HCT116 (cell line): ENCODE results near the gene MPPED1. TPM values are rescaled to one million over a fixed set of nuclear protein-coding genes. Genes with fewer than 3 reads are reported as not detected.

ENCODE experiments used
- ATAC-seq: fragments of 200-7000 bp; cut with Tn5 transposase; 2 replicates; pipeline ENCODE4 v1.9.1; 2020; ENCODE audit warnings: mild to moderate bottlenecking, moderate library complexity
- BruUV-seq: library from RNA; stranded (reverse); fragments of 400-500 nt; replicated peaks from 2 replicates; lab custom pipeline; 2021; lab: Mats Ljungman, UMichigan
- CTCF ChIA-PET: fragments of 300-600 bp; sonication (Branson Sonifier 250); formaldehyde crosslinking; loops from one replicate; lab custom pipeline; 2021; ENCODE audit warnings: antibody characterized with exemption; lab: Charles Lee
- POLR2A ChIA-PET: fragments of 300-600, 350-600 bp; sonication (Branson Sonifier 250); formaldehyde crosslinking; loops from one replicate; lab custom pipeline; 2021; ENCODE audit warnings: antibody characterized with exemption; lab: Charles Lee
- RAD21 ChIA-PET, 2 experiments: fragments of 300-600 bp; sonication (Branson Sonifier 250); formaldehyde crosslinking; loops; one replicate each; lab custom pipeline; 2023; ENCODE audit warnings: low total read pairs in 2 of 2; ENCODE audit not compliant: uncharacterized antibody in 2 of 2, unreplicated experiment in 2 of 2, low non-redundant PET in 1 of 2; lab: Charles Lee
- DNase-seq: peaks from one replicate; pipeline ENCODE4 v3.0.0-alpha.2; 2010; ENCODE audit warnings: low read depth, low spot score
- H2AFZ ChIP-seq: fragments of 200-600 bp; shearing (Covaris generic), sonication (generic); 2 replicates; pipeline ENCODE4 v1.6.1; 2017; ENCODE audit warnings: low read depth, mixed run types, mixed read lengths, antibody characterized with exemption, low read length; ENCODE audit not compliant: poor library complexity, severe bottlenecking
- H3K27ac ChIP-seq: 2 replicates; pipeline ENCODE4 v1.5.1; 2012; ENCODE audit warnings: low read depth, low read length
- H3K27me3 ChIP-seq: fragments of 200-600 bp; sonication (generic); 2 replicates; pipeline ENCODE4 v1.6.1; 2016; ENCODE audit warnings: mixed run types, low read length, mixed read lengths; ENCODE audit not compliant: insufficient read depth
- H3K36me3 ChIP-seq, 2 experiments: fragments of 200-500 bp in 1 of 2; fragments of 200-600 bp in 1 of 2; sonication (Bioruptor generic) in 1 of 2; sonication (generic) in 1 of 2; 2 replicates each; pipeline versions ENCODE4 v1.5.1 to v1.6.1; 2014 to 2016; ENCODE audit warnings: low read length in 2 of 2, inconsistent platforms in 1 of 2, mixed read lengths in 1 of 2, mixed run types in 1 of 2; ENCODE audit not compliant: insufficient read depth in 2 of 2, control insufficient read depth in 1 of 2
- H3K4me1 ChIP-seq, 2 experiments: fragments of 200-600 bp in 1 of 2; sonication (generic) in 1 of 2; 2 replicates each; pipeline versions ENCODE4 v1.5.1 to v1.6.1; 2012 to 2017; ENCODE audit warnings: low read length in 2 of 2, inconsistent platforms in 1 of 2, mild to moderate bottlenecking in 1 of 2, mixed read lengths in 1 of 2, mixed run types in 1 of 2, moderate library complexity in 1 of 2; ENCODE audit not compliant: insufficient read depth in 2 of 2, control insufficient read depth in 1 of 2
- H3K4me2 ChIP-seq: fragments of 200-600 bp; sonication (generic); 2 replicates; pipeline ENCODE4 v1.6.1; 2017; ENCODE audit warnings: mixed run types, low read length, mixed read lengths
- H3K4me3 ChIP-seq, 2 experiments: fragments of 200-600 bp in 1 of 2; sonication (generic) in 1 of 2; replicated peaks in 1 of 2; 2 replicates each; pipeline ENCODE4 v1.5.1; 2011 to 2016; ENCODE audit warnings: low read length in 2 of 2, control low read depth in 1 of 2, low read depth in 1 of 2, mild to moderate bottlenecking in 1 of 2, mixed read lengths in 1 of 2, mixed run types in 1 of 2
- H3K79me2 ChIP-seq: fragments of 200-600 bp; sonication (generic); 2 replicates; pipeline ENCODE4 v1.6.1; 2017; ENCODE audit warnings: mild to moderate bottlenecking, mixed run types, low read length, moderate library complexity, mixed read lengths; ENCODE audit not compliant: insufficient read depth
- H3K9ac ChIP-seq: fragments of 200-600 bp; sonication (generic); 2 replicates; pipeline ENCODE4 v1.6.1; 2016; ENCODE audit warnings: low read length, mixed read lengths
- H3K9me2 ChIP-seq: fragments of 200-600 bp; sonication (generic), shearing (Covaris generic); 2 replicates; pipeline ENCODE4 v1.6.1; 2017; ENCODE audit warnings: mixed run types, mild to moderate bottlenecking, moderate library complexity; ENCODE audit not compliant: insufficient read depth
- H3K9me3 ChIP-seq, 2 experiments: fragments of 200-500 bp in 1 of 2; fragments of 200-600 bp in 1 of 2; sonication (Bioruptor generic) in 1 of 2; sonication (generic) in 1 of 2; 2 replicates each; pipeline ENCODE4 v1.6.1; 2014 to 2017; ENCODE audit warnings: low read length in 2 of 2, mixed read lengths in 2 of 2, inconsistent platforms in 1 of 2, low read depth in 1 of 2, mild to moderate bottlenecking in 1 of 2, mixed run types in 1 of 2, moderate library complexity in 1 of 2; ENCODE audit not compliant: control insufficient read depth in 1 of 2, insufficient read depth in 1 of 2
- H4K20me1 ChIP-seq: fragments of 200-600 bp; sonication (generic), shearing (Covaris generic); 2 replicates; pipeline ENCODE4 v1.6.1; 2017; ENCODE audit warnings: mixed run types, mild to moderate bottlenecking, moderate library complexity; ENCODE audit not compliant: insufficient read depth
- ATF3 ChIP-seq: IDR thresholded peaks from 2 replicates; pipeline ENCODE4 v1.6.1; 2012
- CBX3 ChIP-seq: IDR thresholded peaks from 2 replicates; pipeline ENCODE4 v1.6.1; 2012; ENCODE audit warnings: low read depth
- CEBPB ChIP-seq: IDR thresholded peaks from 2 replicates; pipeline ENCODE4 v1.6.1; 2012; ENCODE audit warnings: low read depth
- CTCF ChIP-seq, 3 experiments: fragments of 200-600 bp in 1 of 3; sonication (generic) in 1 of 3; IDR thresholded peaks in 2 of 3; conservative IDR thresholded peaks in 1 of 3; 2 replicates each; pipeline ENCODE4 v1.5.1; 2012 to 2017; ENCODE audit warnings: low read depth in 2 of 3, low read length in 2 of 3, antibody characterized with exemption in 1 of 3, borderline replicate concordance in 1 of 3, control low read depth in 1 of 3, mild to moderate bottlenecking in 1 of 3, mixed read lengths in 1 of 3, mixed run types in 1 of 3, moderate library complexity in 1 of 3; ENCODE audit not compliant: insufficient read depth in 1 of 3
- ELF1 ChIP-seq: IDR thresholded peaks from 2 replicates; pipeline ENCODE4 v1.6.1; 2012; ENCODE audit warnings: low read depth, borderline replicate concordance
- EZH2 ChIP-seq: fragments of 200-600 bp; sonication (generic); IDR thresholded peaks from 2 replicates; pipeline ENCODE4 v1.6.1; 2017; ENCODE audit warnings: antibody characterized with exemption, mixed run types
- FOSL1 ChIP-seq: IDR thresholded peaks from 2 replicates; pipeline ENCODE4 v1.6.1; 2012; ENCODE audit warnings: low read depth
- JUND ChIP-seq: IDR thresholded peaks from 2 replicates; pipeline ENCODE4 v1.6.1; 2012
- MAX ChIP-seq: IDR thresholded peaks from 2 replicates; pipeline ENCODE4 v1.6.1; 2012
- POLR2A ChIP-seq: IDR thresholded peaks from 2 replicates; pipeline ENCODE4 v1.7.0; 2011; ENCODE audit warnings: borderline replicate concordance; ENCODE audit not compliant: insufficient read depth, insufficient read length; ENCODE audit errors: extremely low read depth
- POLR2AphosphoS5 ChIP-seq: IDR thresholded peaks from 2 replicates; pipeline ENCODE4 v1.6.1; 2011; ENCODE audit warnings: mild to moderate bottlenecking, low read depth, low read length, moderate library complexity
- RAD21 ChIP-seq: IDR thresholded peaks from 2 replicates; pipeline ENCODE4 v1.6.1; 2012; ENCODE audit warnings: low read depth, mild to moderate bottlenecking
- REST ChIP-seq: IDR thresholded peaks from 2 replicates; pipeline ENCODE4 v1.6.1; 2012; ENCODE audit warnings: low read depth
- SIN3A ChIP-seq: IDR thresholded peaks from 2 replicates; pipeline ENCODE4 v1.6.1; 2012; ENCODE audit warnings: low read depth
- SP1 ChIP-seq: IDR thresholded peaks from 2 replicates; pipeline ENCODE4 v1.6.1; 2012; ENCODE audit warnings: low read depth
- SRF ChIP-seq: IDR thresholded peaks from 2 replicates; pipeline ENCODE4 v1.6.1; 2012; ENCODE audit warnings: low read depth
- TCF7L2 ChIP-seq: IDR thresholded peaks from 2 replicates; pipeline ENCODE4 v1.7.0; 2011; ENCODE audit warnings: borderline replicate concordance, inconsistent platforms; ENCODE audit not compliant: insufficient read depth, insufficient read length; ENCODE audit errors: extremely low read depth
- ZBTB33 ChIP-seq: IDR thresholded peaks from 2 replicates; pipeline ENCODE4 v1.6.1; 2011; ENCODE audit warnings: mild to moderate bottlenecking, low read length, moderate library complexity; ENCODE audit not compliant: insufficient replicate concordance; ENCODE audit errors: extremely low read depth
- ZNF274 ChIP-seq: fragments of 200-500 bp; sonication (Bioruptor generic); IDR thresholded peaks from 2 replicates; pipeline ENCODE4 v1.6.1; 2014; ENCODE audit warnings: mild to moderate bottlenecking, low read depth, low read length, inconsistent platforms
- intact Hi-C: fragments of 100-400 bp; cut with micrococcal nuclease; formaldehyde crosslinking; loops from 2 replicates; pipeline ENCODE4 v1.10.0; 2022
- total RNA-seq: library from RNA; stranded (reverse); gene quantifications from one replicate; pipeline ENCODE4 v1.2.1, GENCODE V29; 2021; ENCODE audit not compliant: unreplicated experiment

The MPPED1 gene
- total RNA-seq, 1 experiment from 2014 or later = not detected

GRCh38 chr22:43508489-43508888 lies 96.7 kb downstream of the MPPED1 start:
- ATAC-seq (no peak), DNase-seq (no peak)
- ChIA-PET POLR2A (no interaction called here), CTCF (no interaction called here), RAD21 (no interaction called here)
- H4K20me1 ChIP-seq = no peaks in the 10 kb centered on the region
- H3K27me3 ChIP-seq = no peaks in the 10 kb centered on the region
- no peaks in the 10 kb centered on the region for H3K9me2 ChIP-seq
- H3K4me2 ChIP-seq = no peak overlapping the region
- intact Hi-C loops = no loop called here
- BruUV-seq = no TSS peak
- H3K36me3 ChIP-seq = no peaks in the 10 kb centered on the region
- no peak overlapping the region for H3K9ac ChIP-seq
- H3K4me1 ChIP-seq = no peaks in the 10 kb centered on the region
- TF ChIP-seq MAX (no peak), CEBPB (no peak), ELF1 (no peak), ATF3 (no peak), ZNF274 (no peak), CBX3 (no peak), REST (no peak), EZH2 (no peak), ZBTB33 (no peak), FOSL1 (no peak), RAD21 (no peak), SIN3A (no peak), JUND (no peak), SP1 (no peak), TCF7L2 (no peak), CTCF (IDR thresholded peaks at IDR 0.05 in 2 of 3, conservative IDR thresholded peaks at IDR 0.05 in 1 of 3; ENCODE audit: borderline replicate concordance in 1 of 3, insufficient read depth in 1 of 3, low read depth in 2 of 3, low read length in 2 of 3) (no peak), POLR2A (no peak), SRF (no peak), POLR2AphosphoS5 (no peak)
- H2AFZ ChIP-seq = no peak overlapping the region
- no peak overlapping the region for H3K27ac ChIP-seq
- H3K9me3 ChIP-seq = no peaks in the 10 kb centered on the region; a peak in 1 of 4 replicates
- H3K4me3 ChIP-seq = no peak overlapping the region
- H3K79me2 ChIP-seq = no peaks in the 10 kb centered on the region
